Measurements from ENCODE around the gene IFT20. TPM values are rescaled to one million over a fixed set of nuclear protein-coding genes. Genes with fewer than 3 reads are reported as not detected.

Gene IFT20
- total and polyA plus RNA-seq, 11 donors = 7.9 to 18.9 (median 11.1) TPM

DNA sequence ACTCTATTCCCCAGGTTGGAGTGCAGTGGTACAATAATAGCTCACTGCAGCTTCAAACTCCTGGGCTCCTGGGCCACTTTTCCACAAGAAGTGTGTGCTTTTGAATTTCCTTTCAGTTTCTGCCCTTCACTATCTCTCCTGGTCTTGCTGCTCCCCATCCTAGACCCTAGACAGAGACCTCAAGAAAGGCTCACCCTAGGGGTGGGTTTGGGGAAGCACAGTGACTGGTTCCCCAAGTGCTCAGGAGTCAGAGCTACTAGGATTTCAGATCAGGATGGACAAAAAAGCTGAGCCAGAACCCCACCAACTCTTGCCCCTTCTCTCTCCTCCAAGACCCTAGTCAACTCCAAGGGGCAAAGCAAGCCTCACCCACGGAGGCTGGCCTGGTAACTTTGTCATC, 31.3 kb upstream of the IFT20 start:
- 71 to 92% (median 86%) methylated on average over 1 of the region's 1 CpG for WGBS, 4 donors
- intact Hi-C loops (cut with DNase I) = no loop called here
- Histone ChIP-seq H3K9me3 (no peaks in the 10 kb centered on the region), H3K36me3 (peaks cover 0 to 40% (median 26%) of the 10 kb centered on the region in 9 donors), H3K27me3 (no peaks in the 10 kb centered on the region), H3K4me3 (no peak overlapping the region), H3K4me1 (peaks cover 4 to 20% (median 10%) of the 10 kb centered on the region in 12 donors), H3K27ac (no peak overlapping the region)
- DNase-seq = no peak
- ATAC-seq = no peak
- no peak for TF ChIP-seq POLR2A (IDR thresholded peaks at IDR 0.05)
- TF ChIP-seq, protein P1, sequence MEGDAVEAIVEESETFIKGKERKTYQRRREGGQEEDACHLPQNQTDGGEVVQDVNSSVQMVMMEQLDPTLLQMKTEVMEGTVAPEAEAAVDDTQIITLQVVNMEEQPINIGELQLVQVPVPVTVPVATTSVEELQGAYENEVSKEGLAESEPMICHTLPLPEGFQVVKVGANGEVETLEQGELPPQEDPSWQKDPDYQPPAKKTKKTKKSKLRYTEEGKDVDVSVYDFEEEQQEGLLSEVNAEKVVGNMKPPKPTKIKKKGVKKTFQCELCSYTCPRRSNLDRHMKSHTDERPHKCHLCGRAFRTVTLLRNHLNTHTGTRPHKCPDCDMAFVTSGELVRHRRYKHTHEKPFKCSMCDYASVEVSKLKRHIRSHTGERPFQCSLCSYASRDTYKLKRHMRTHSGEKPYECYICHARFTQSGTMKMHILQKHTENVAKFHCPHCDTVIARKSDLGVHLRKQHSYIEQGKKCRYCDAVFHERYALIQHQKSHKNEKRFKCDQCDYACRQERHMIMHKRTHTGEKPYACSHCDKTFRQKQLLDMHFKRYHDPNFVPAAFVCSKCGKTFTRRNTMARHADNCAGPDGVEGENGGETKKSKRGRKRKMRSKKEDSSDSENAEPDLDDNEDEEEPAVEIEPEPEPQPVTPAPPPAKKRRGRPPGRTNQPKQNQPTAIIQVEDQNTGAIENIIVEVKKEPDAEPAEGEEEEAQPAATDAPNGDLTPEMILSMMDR (IDR thresholded peaks at IDR 0.05) = no peak

DNA sequence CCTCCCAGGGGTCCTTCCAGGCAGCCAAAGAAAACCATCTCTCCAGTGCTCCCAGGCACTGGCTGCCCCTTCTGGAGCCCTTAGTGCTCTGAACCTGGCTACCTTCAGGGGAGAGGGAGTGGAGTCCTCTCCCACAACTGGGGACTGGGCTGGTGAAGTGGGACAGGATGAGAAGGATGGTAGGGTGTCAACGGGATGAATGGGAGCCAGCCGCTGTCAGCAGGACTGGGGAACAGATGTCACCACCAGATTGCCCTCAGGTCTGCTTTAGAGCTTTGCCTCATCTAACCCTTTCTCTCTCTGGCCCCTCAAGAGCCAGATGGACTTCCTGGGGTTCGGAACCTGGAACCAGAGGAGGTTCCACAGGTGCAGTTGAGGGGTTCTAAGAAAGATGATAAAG, 30.2 kb upstream of the IFT20 start:
- TF ChIP-seq POLR2A (IDR thresholded peaks at IDR 0.05) = no peak
- Histone ChIP-seq H3K4me1 (peaks cover 2 to 9% (median 3%) of the 10 kb centered on the region in 12 donors), H3K27me3 (no peaks in the 10 kb centered on the region), H3K9me3 (no peaks in the 10 kb centered on the region), H3K36me3 (peaks cover 0 to 51% (median 37%) of the 10 kb centered on the region in 9 donors), H3K4me3 (no peak overlapping the region), H3K27ac (no peak overlapping the region)
- DNase-seq (no peak), ATAC-seq (no peak)
- WGBS, 4 donors = 89 to 94% (median 92%) methylated on average over 3 of the region's 3 CpGs
- intact Hi-C loops (cut with DNase I) = no loop called here

DNA sequence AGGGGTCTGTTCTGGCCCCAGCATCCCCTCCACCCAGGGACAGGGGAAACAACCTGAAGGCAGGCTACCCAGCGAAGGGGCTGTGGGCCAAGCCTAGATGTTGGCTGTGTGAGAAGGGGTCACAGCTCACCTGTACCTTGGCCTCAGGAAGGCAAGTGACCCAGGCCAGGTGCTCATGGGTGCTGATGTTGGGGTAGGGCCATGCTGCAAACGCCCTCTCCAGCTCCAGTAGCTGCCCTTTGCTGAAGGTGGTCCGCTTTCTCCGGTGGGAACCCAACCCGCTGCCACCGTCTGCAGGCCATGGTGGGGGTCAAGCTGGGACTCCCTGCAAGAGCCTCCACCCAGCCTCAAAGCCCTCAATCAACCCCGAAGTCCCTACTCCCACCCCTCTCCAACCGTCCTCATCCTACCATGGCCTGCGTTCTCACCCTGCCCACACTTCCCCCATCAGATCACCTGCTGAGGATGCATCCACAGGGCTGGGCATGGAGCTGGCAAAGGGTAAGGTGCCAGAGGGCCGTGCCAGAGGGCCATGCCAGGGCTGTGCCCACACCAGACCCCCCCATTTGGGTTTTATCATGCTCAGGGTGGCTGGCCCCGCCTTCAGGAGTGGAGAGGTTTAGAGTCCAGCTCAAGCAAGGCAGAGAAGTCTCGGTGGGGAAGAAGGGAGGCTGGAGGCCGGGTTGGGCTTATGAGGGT, 29.5 kb upstream of the IFT20 start, which contains the start of gene SEBOX:
Gene SEBOX, minus strand, starts transcription at position 535 of the 699 bp plus-strand sequence. Its CDS starts 48 bp downstream, at position 487.
- intact Hi-C loops (cut with DNase I) = no loop called here
- DNase-seq (no peak), ATAC-seq (no peak)
- Histone ChIP-seq H3K27ac (no peak within 1 kb of the TSS), H3K4me3 (no peak within 1 kb of the TSS), H3K36me3 (peaks cover 0 to 58% (median 44%) of the 10 kb centered on the region in 9 donors), H3K9me3 (no peaks in the 10 kb centered on the region), H3K4me1 (peaks cover 0 to 2% (median 0%) of the 10 kb centered on the region in 12 donors), H3K27me3 (no peaks in the 10 kb centered on the region)
- TF ChIP-seq, protein P1 (IDR thresholded peaks at IDR 0.05) = no peak
- no peak for TF ChIP-seq POLR2A (IDR thresholded peaks at IDR 0.05)
- WGBS, 4 donors = 78 to 91% (median 88%) methylated on average over 7 to 13 of the region's 13 CpGs

DNA sequence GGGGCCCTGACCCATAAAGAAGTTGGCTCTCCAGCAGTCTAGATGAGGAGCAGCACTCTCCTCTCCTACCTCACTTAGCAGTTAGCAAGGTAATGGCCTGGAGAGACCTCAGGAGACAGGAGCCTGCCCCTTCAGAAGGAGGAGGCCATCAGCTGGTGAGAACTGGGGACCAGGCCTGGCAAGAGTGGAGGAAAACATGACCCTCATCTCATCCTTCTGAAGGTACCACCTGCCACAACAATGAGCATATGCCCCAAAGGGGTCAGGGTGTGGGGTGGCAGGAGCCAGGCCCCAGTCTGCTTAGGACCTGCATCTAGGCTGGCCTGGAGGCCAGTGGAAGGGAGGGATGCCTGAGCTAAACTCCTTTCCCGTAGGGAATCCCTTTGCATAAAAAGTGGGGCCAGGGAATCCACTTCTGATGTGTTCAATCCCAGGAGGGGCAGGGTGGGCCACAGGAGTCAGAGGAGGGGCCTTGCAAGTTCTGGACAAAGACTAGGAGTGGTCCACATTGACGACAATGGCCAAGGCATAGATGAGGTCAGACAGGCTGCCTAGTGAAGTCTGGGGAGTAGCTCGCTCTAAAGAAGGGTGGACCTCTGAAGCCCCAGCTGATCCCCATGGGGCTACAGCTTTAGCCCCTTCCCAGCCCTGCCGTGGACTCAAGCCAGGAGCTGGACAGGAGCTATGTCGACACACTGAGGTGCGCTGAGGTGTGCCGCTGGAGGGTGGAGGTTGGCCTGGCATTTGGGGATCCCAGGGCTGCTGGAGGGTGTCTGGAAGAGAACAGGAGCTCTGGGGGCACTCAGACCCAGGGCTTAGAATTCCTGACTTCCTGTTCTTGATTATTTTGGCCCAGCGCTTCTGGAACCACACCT, 28.7 kb upstream of the IFT20 start:
- intact Hi-C loops (cut with DNase I) = no loop called here
- TF ChIP-seq, protein P1 (IDR thresholded peaks at IDR 0.05) = no peak
- TF ChIP-seq POLR2A (IDR thresholded peaks at IDR 0.05) = no peak

More for the DNA sequence above, 28.7 kb upstream of the IFT20 start:
- DNase-seq (no peak), ATAC-seq (no peak)
- 85 to 92% (median 89%) methylated on average over 2 to 8 of the region's 8 CpGs for WGBS, 4 donors
- Histone ChIP-seq H3K27ac (no peak overlapping the region), H3K4me3 (no peak overlapping the region), H3K36me3 (peaks cover 0 to 66% (median 52%) of the 10 kb centered on the region in 9 donors), H3K9me3 (no peaks in the 10 kb centered on the region), H3K4me1 (peaks cover 0 to under 1% (median 0%) of the 10 kb centered on the region in 12 donors), H3K27me3 (no peaks in the 10 kb centered on the region)
